ENCODE data around the gene STRIP1.

Gene STRIP1

DNA sequence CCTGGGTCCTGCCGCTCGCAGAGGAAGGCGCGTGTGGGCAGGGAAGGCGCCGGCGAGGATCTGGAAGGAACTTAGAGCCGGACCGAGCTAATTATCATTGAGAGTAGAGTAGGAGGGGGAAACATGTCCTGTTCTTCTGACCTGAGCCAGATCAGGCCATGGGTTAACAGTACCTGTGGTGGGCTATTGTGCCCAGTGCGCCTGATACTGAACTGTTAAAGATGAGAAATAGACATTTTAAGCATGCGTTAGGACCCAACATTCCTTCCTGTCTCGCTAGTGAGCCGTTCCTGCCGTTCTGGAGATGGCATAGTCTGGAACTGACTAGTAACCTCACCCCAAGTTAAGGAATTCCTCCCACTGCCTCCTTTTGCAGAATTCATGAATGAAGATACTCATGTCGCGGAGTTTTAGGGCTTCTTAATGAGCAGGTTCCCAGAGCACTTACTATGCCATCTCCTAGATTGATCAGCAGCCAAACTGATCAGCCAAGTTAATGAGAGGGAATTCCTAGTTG lies 870 bp downstream of the STRIP1 start:
- Histone ChIP-seq H3K4me3 (ENCODE audit: insufficient read depth in 1 of 2, low read depth in 1 of 2, low read length in 2 of 2) (peak overlapping the region; percentile 88 to 93), H3K14ac (ENCODE audit: low read length in 2 of 2) (peak overlapping the region in 1 of 2 experiments; percentile 51), H3K18ac (ENCODE audit: low read depth in 1 of 2, low read length in 2 of 2) (peak overlapping the region; percentile 52 to 96), H2AK5ac (ENCODE audit: low read length, severe bottlenecking) (no peak overlapping the region), H3K27ac (ENCODE audit: low read length, poor library complexity, severe bottlenecking) (peak overlapping the region; percentile 36), H3K79me1 (replicated peaks; ENCODE audit: low read length, poor library complexity, severe bottlenecking) (peaks cover 18% of the 10 kb centered on the region), H2BK5ac (ENCODE audit: low read depth, low read length, poor library complexity, severe bottlenecking) (no peak overlapping the region), H2BK15ac (ENCODE audit: low read depth, poor library complexity, severe bottlenecking) (no peak overlapping the region), H3K9ac (ENCODE audit: low read length) (peak overlapping the region; percentile 97), H3K4me1 (ENCODE audit: control insufficient read depth, insufficient read depth, low read depth, low read length) (no peaks in the 10 kb centered on the region), H4K91ac (ENCODE audit: low read length) (no peak overlapping the region), H3K4me2 (ENCODE audit: low read length, poor library complexity, severe bottlenecking) (peak overlapping the region; percentile 82), H3K4ac (ENCODE audit: low read depth in 1 of 2, low read length in 2 of 2) (peak overlapping the region in 1 of 2 experiments; percentile 6), H3K36me3 (ENCODE audit: control insufficient read depth in 1 of 2, insufficient read depth in 2 of 2, low read depth in 1 of 2, low read length in 2 of 2) (peaks cover 21 to 31% of the 10 kb centered on the region in 2 experiments), H2AFZ (ENCODE audit: low read depth, low read length) (peak overlapping the region; percentile 92), H4K8ac (ENCODE audit: low read length) (no peak overlapping the region), H3K23ac (ENCODE audit: low read length in 2 of 2) (peak overlapping the region; percentile 1 to 49), H3K9me3 (ENCODE audit: control insufficient read depth, low read length) (no peaks in the 10 kb centered on the region), H2BK12ac (ENCODE audit: low read length in 2 of 2) (peak overlapping the region in 1 of 2 experiments; percentile 79), H3K27me3 (ENCODE audit: control insufficient read depth in 1 of 2, insufficient read depth in 1 of 2, low read length in 2 of 2) (no peaks in the 10 kb centered on the region), H2BK120ac (ENCODE audit: low read depth, low read length) (no peak overlapping the region)
- DNase-seq: no peak
- 7% methylated on average over 16 of the region's 16 CpGs for WGBS

GRCh38 chr1:110038271-110038670 lies 3.8 kb downstream of the STRIP1 start:
- no peaks in the 10 kb centered on the region for H3K9me3 ChIP-seq (ENCODE audit: control insufficient read depth, low read length)
- H2BK12ac ChIP-seq (ENCODE audit: low read length in 2 of 2): no peak overlapping the region
- H3K4me2 ChIP-seq (ENCODE audit: low read length, poor library complexity, severe bottlenecking): no peak overlapping the region
- H3K36me3 ChIP-seq (ENCODE audit: control insufficient read depth in 1 of 2, insufficient read depth in 2 of 2, low read depth in 1 of 2, low read length in 2 of 2): peaks cover 48 to 60% of the 10 kb centered on the region in 2 experiments
- H3K23ac ChIP-seq (ENCODE audit: low read length in 2 of 2): no peak overlapping the region
- no peak overlapping the region for H2AFZ ChIP-seq (ENCODE audit: low read depth, low read length)
- H3K27me3 ChIP-seq (ENCODE audit: control insufficient read depth in 1 of 2, insufficient read depth in 1 of 2, low read length in 2 of 2): no peaks in the 10 kb centered on the region
- H2BK120ac ChIP-seq (ENCODE audit: low read depth, low read length): no peak overlapping the region
- H2BK15ac ChIP-seq (ENCODE audit: low read depth, poor library complexity, severe bottlenecking): no peak overlapping the region
- H4K91ac ChIP-seq (ENCODE audit: low read length): no peak overlapping the region
- WGBS: 92% methylated on average over 5 of the region's 5 CpGs
- no peak overlapping the region for H4K8ac ChIP-seq (ENCODE audit: low read length)
- no peak overlapping the region for H3K14ac ChIP-seq (ENCODE audit: low read length in 2 of 2)
- peaks cover 39% of the 10 kb centered on the region for H3K79me1 ChIP-seq (replicated peaks; ENCODE audit: low read length, poor library complexity, severe bottlenecking)
- no peak overlapping the region for H3K4me3 ChIP-seq (ENCODE audit: insufficient read depth in 1 of 2, low read depth in 1 of 2, low read length in 2 of 2)
- no peak overlapping the region for H2BK5ac ChIP-seq (ENCODE audit: low read depth, low read length, poor library complexity, severe bottlenecking)
- no peak for DNase-seq
- no peak overlapping the region for H3K27ac ChIP-seq (ENCODE audit: low read length, poor library complexity, severe bottlenecking)
- no peaks in the 10 kb centered on the region for H3K4me1 ChIP-seq (ENCODE audit: control insufficient read depth, insufficient read depth, low read depth, low read length)
- no peak overlapping the region for H3K4ac ChIP-seq (ENCODE audit: low read depth in 1 of 2, low read length in 2 of 2)
- no peak overlapping the region for H3K9ac ChIP-seq (ENCODE audit: low read length)
- H3K18ac ChIP-seq (ENCODE audit: low read depth in 1 of 2, low read length in 2 of 2): no peak overlapping the region
- no peak overlapping the region for H2AK5ac ChIP-seq (ENCODE audit: low read length, severe bottlenecking)

DNA sequence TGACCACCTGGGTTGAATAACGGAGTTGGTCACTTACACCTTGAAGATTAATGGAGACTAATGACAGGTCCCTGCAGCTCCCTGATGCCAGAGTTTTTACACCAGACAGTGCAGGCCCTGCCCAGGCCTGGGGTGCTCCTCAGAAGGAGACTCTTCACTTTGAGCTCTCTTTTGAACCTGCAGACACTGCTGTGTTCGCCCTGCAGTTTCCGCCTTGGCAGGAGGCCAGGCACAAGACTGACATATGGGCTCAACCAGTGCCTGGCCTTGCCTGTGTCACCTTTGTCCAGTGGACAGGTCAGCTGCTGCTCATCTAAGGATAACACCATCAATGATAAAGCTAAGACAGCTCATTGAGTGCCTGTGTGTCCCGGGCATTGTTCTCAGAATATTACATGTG lies 5.2 kb downstream of the STRIP1 start:
- no peak for DNase-seq
- Histone ChIP-seq H2BK12ac (ENCODE audit: low read length in 2 of 2) (no peak overlapping the region), H3K4me3 (ENCODE audit: insufficient read depth in 1 of 2, low read depth in 1 of 2, low read length in 2 of 2) (no peak overlapping the region), H2AK5ac (ENCODE audit: low read length, severe bottlenecking) (no peak overlapping the region), H3K36me3 (ENCODE audit: control insufficient read depth in 1 of 2, insufficient read depth in 2 of 2, low read depth in 1 of 2, low read length in 2 of 2) (peaks cover 55 to 74% of the 10 kb centered on the region in 2 experiments), H3K23ac (ENCODE audit: low read length in 2 of 2) (no peak overlapping the region), H4K91ac (ENCODE audit: low read length) (no peak overlapping the region), H3K9ac (ENCODE audit: low read length) (no peak overlapping the region), H3K4me2 (ENCODE audit: low read length, poor library complexity, severe bottlenecking) (no peak overlapping the region), H3K27ac (ENCODE audit: low read length, poor library complexity, severe bottlenecking) (no peak overlapping the region), H2BK120ac (ENCODE audit: low read depth, low read length) (no peak overlapping the region), H3K4ac (ENCODE audit: low read depth in 1 of 2, low read length in 2 of 2) (no peak overlapping the region), H3K14ac (ENCODE audit: low read length in 2 of 2) (no peak overlapping the region), H2BK15ac (ENCODE audit: low read depth, poor library complexity, severe bottlenecking) (no peak overlapping the region), H3K18ac (ENCODE audit: low read depth in 1 of 2, low read length in 2 of 2) (no peak overlapping the region), H3K4me1 (ENCODE audit: control insufficient read depth, insufficient read depth, low read depth, low read length) (no peaks in the 10 kb centered on the region), H3K27me3 (ENCODE audit: control insufficient read depth in 1 of 2, insufficient read depth in 1 of 2, low read length in 2 of 2) (no peaks in the 10 kb centered on the region), H2AFZ (ENCODE audit: low read depth, low read length) (no peak overlapping the region), H3K9me3 (ENCODE audit: control insufficient read depth, low read length) (no peaks in the 10 kb centered on the region), H3K79me1 (replicated peaks; ENCODE audit: low read length, poor library complexity, severe bottlenecking) (peaks cover 45% of the 10 kb centered on the region), H4K8ac (ENCODE audit: low read length) (no peak overlapping the region), H2BK5ac (ENCODE audit: low read depth, low read length, poor library complexity, severe bottlenecking) (no peak overlapping the region)
- WGBS: 96% methylated on average over 3 of the region's 4 CpGs

GRCh38 chr1:110040548-110040947 lies 6.1 kb downstream of the STRIP1 start:
- no peak overlapping the region for H3K14ac ChIP-seq (ENCODE audit: low read length in 2 of 2)
- H3K4me2 ChIP-seq (ENCODE audit: low read length, poor library complexity, severe bottlenecking): no peak overlapping the region
- H2AK5ac ChIP-seq (ENCODE audit: low read length, severe bottlenecking): no peak overlapping the region
- H4K8ac ChIP-seq (ENCODE audit: low read length): no peak overlapping the region
- no peaks in the 10 kb centered on the region for H3K4me1 ChIP-seq (ENCODE audit: control insufficient read depth, insufficient read depth, low read depth, low read length)
- DNase-seq: no peak
- H3K9ac ChIP-seq (ENCODE audit: low read length): peak overlapping the region; percentile 3
- no peak overlapping the region for H3K18ac ChIP-seq (ENCODE audit: low read depth in 1 of 2, low read length in 2 of 2)
- no peaks in the 10 kb centered on the region for H3K9me3 ChIP-seq (ENCODE audit: control insufficient read depth, low read length)
- peaks cover 63 to 83% of the 10 kb centered on the region in 2 experiments for H3K36me3 ChIP-seq (ENCODE audit: control insufficient read depth in 1 of 2, insufficient read depth in 2 of 2, low read depth in 1 of 2, low read length in 2 of 2)
- no peak overlapping the region for H2BK120ac ChIP-seq (ENCODE audit: low read depth, low read length)
- no peaks in the 10 kb centered on the region for H3K27me3 ChIP-seq (ENCODE audit: control insufficient read depth in 1 of 2, insufficient read depth in 1 of 2, low read length in 2 of 2)
- no peak overlapping the region for H4K91ac ChIP-seq (ENCODE audit: low read length)
- H2BK12ac ChIP-seq (ENCODE audit: low read length in 2 of 2): no peak overlapping the region
- no peak overlapping the region for H3K23ac ChIP-seq (ENCODE audit: low read length in 2 of 2)
- peaks cover 49% of the 10 kb centered on the region for H3K79me1 ChIP-seq (replicated peaks; ENCODE audit: low read length, poor library complexity, severe bottlenecking)
- no peak overlapping the region for H3K4ac ChIP-seq (ENCODE audit: low read depth in 1 of 2, low read length in 2 of 2)
- no peak overlapping the region for H2BK15ac ChIP-seq (ENCODE audit: low read depth, poor library complexity, severe bottlenecking)
- no peak overlapping the region for H2AFZ ChIP-seq (ENCODE audit: low read depth, low read length)
- H3K27ac ChIP-seq (ENCODE audit: low read length, poor library complexity, severe bottlenecking): no peak overlapping the region
- H2BK5ac ChIP-seq (ENCODE audit: low read depth, low read length, poor library complexity, severe bottlenecking): no peak overlapping the region
- H3K4me3 ChIP-seq (ENCODE audit: insufficient read depth in 1 of 2, low read depth in 1 of 2, low read length in 2 of 2): no peak overlapping the region
- 98% methylated on average over 4 of the region's 4 CpGs for WGBS

Data from mesenchymal stem cell (in vitro differentiated cells and primary cell).